Measurements from ENCODE around the gene HNRNPF.
A peak's percentile ranks its signal among the peaks of the same experiment; 100 is the strongest.
"Not testable (repeated sequence)": the region's sequence is repeated elsewhere in the genome, so short reads cannot be mapped to it uniquely, and the experiment has no call there.

Gene HNRNPF

GRCh38 chr10:43427166-43427825 lies 18.3 kb upstream of the HNRNPF start:
- peak overlapping the region; percentile 56 for H3K4me2 ChIP-seq (ENCODE audit: low read depth, low read length, poor library complexity, severe bottlenecking)

GRCh38 chr10:43426476-43426875 lies 17.5 kb upstream of the HNRNPF start:
- not testable (repeated sequence) for H4K20me1 ChIP-seq (ENCODE audit: low read depth, low read length); H3K4me2 ChIP-seq (ENCODE audit: low read depth, low read length, poor library complexity, severe bottlenecking); H3K36me3 ChIP-seq (ENCODE audit: low read length); H3K4me3 ChIP-seq (ENCODE audit: insufficient read depth, low read length, poor library complexity, severe bottlenecking); H2AFZ ChIP-seq (ENCODE audit: low read depth, low read length, severe bottlenecking); H3K27me3 ChIP-seq (ENCODE audit: low read length); H3K9me2 ChIP-seq (replicated peaks; ENCODE audit: insufficient read depth, low read length); H3K27ac ChIP-seq (ENCODE audit: low read depth, low read length); H3K9ac ChIP-seq (ENCODE audit: low read length); H3K79me2 ChIP-seq (ENCODE audit: insufficient read depth, low read length); H3K9me3 ChIP-seq (ENCODE audit: insufficient read depth, low read length)
- H3F3A ChIP-seq (ENCODE audit: insufficient read depth), result peaks cover 20% of the 10 kb centered on the region

More at GRCh38 chr10:43427166-43427825, 18.3 kb upstream of the HNRNPF start:
- Histone ChIP-seq H2AFZ (ENCODE audit: low read depth, low read length, severe bottlenecking) (peak overlapping the region; percentile 22), H3K27ac (ENCODE audit: low read depth, low read length) (peak overlapping the region; percentile 67), H3K9me2 (replicated peaks; ENCODE audit: insufficient read depth, low read length) (no peaks in the 10 kb centered on the region), H3K4me3 (ENCODE audit: insufficient read depth, low read length, poor library complexity, severe bottlenecking) (peak overlapping the region; percentile 19), H3K36me3 (ENCODE audit: low read length) (no peaks in the 10 kb centered on the region), H4K20me1 (ENCODE audit: low read depth, low read length) (no peaks in the 10 kb centered on the region), H3K9ac (ENCODE audit: low read length) (peak overlapping the region; percentile 37), H3K79me2 (ENCODE audit: insufficient read depth, low read length) (no peaks in the 10 kb centered on the region), H3K9me3 (ENCODE audit: insufficient read depth, low read length) (no peaks in the 10 kb centered on the region), H3F3A (ENCODE audit: insufficient read depth) (peaks cover 13% of the 10 kb centered on the region; the same call in 1 of the 2 replicates), H3K27me3 (ENCODE audit: low read length) (no peaks in the 10 kb centered on the region)
- TF ChIP-seq CTCF (IDR thresholded peaks at IDR 0.05; ENCODE audit: insufficient read depth, low read length, poor library complexity, severe bottlenecking) (no peak), EZH2phosphoT487 (conservative IDR thresholded peaks at IDR 0.05; ENCODE audit: low read length) (no peak)

- Histone ChIP-seq H3K4me3 (ENCODE audit: insufficient read depth, low read length, poor library complexity, severe bottlenecking) (no peak overlapping the region), H2AFZ (ENCODE audit: low read depth, low read length, severe bottlenecking) (no peak overlapping the region), H3F3A (ENCODE audit: insufficient read depth) (peaks cover 27% of the 10 kb centered on the region), H3K9me3 (ENCODE audit: insufficient read depth, low read length) (no peaks in the 10 kb centered on the region), H3K36me3 (ENCODE audit: low read length) (no peaks in the 10 kb centered on the region), H3K4me2 (ENCODE audit: low read depth, low read length, poor library complexity, severe bottlenecking) (no peak overlapping the region), H3K79me2 (ENCODE audit: insufficient read depth, low read length) (no peaks in the 10 kb centered on the region), H3K27me3 (ENCODE audit: low read length) (no peaks in the 10 kb centered on the region), H3K27ac (ENCODE audit: low read depth, low read length) (no peak overlapping the region), H3K9me2 (replicated peaks; ENCODE audit: insufficient read depth, low read length) (no peaks in the 10 kb centered on the region), H4K20me1 (ENCODE audit: low read depth, low read length) (no peaks in the 10 kb centered on the region), H3K9ac (ENCODE audit: low read length) (no peak overlapping the region)
- no peak for TF ChIP-seq EZH2phosphoT487 (conservative IDR thresholded peaks at IDR 0.05; ENCODE audit: low read length)
- TF ChIP-seq CTCF (IDR thresholded peaks at IDR 0.05; ENCODE audit: insufficient read depth, low read length, poor library complexity, severe bottlenecking), result no peak
These were observed 15.4 kb upstream of the HNRNPF start for GRCh38 chr10:43424416-43424815.

GRCh38 chr10:43421944-43422343 lies 13.0 kb upstream of the HNRNPF start:
- not testable (repeated sequence) for H3K27me3 ChIP-seq (ENCODE audit: low read length); H3K36me3 ChIP-seq (ENCODE audit: low read length); H3K4me3 ChIP-seq (ENCODE audit: insufficient read depth, low read length, poor library complexity, severe bottlenecking); H2AFZ ChIP-seq (ENCODE audit: low read depth, low read length, severe bottlenecking); H3K9me3 ChIP-seq (ENCODE audit: insufficient read depth, low read length); H4K20me1 ChIP-seq (ENCODE audit: low read depth, low read length); H3K79me2 ChIP-seq (ENCODE audit: insufficient read depth, low read length); H3K9me2 ChIP-seq (replicated peaks; ENCODE audit: insufficient read depth, low read length); H3K27ac ChIP-seq (ENCODE audit: low read depth, low read length); H3K4me2 ChIP-seq (ENCODE audit: low read depth, low read length, poor library complexity, severe bottlenecking)
- peaks cover 49% of the 10 kb centered on the region for H3F3A ChIP-seq (ENCODE audit: insufficient read depth)
- 0 out of 2 replicates have a peak overlapping the region, but pooled peaks have one; percentile 78 for H3K9ac ChIP-seq (ENCODE audit: low read length)
